HepG2 (cell line): ENCODE measurements around the gene MTSS2. TPM values are rescaled to one million over a fixed set of nuclear protein-coding genes. Genes with fewer than 3 reads are reported as not detected.

Experiments used
- ATF7 ChIP-seq, 2 experiments: fragments of 450-650 bp in 1 of 2; sonication (generic) in 1 of 2; formaldehyde crosslinking in 1 of 2; IDR thresholded peaks; 2 replicates each; pipeline versions ENCODE4 v1.4.0 to v1.6.1; 2016 to 2020; ENCODE audit warnings: antibody characterized with exemption in 1 of 2, mild to moderate bottlenecking in 1 of 2, missing genetic modification reagents in 1 of 2
- CAMTA2 ChIP-seq: sonication (generic); formaldehyde crosslinking; IDR thresholded peaks from 2 replicates; pipeline ENCODE4 v1.4.0; 2020; ENCODE audit warnings: mild to moderate bottlenecking, missing genetic modification reagents, borderline replicate concordance
- CC2D1A ChIP-seq: sonication (generic); formaldehyde crosslinking; IDR thresholded peaks from 2 replicates; pipeline ENCODE4 v1.8.1; 2023; ENCODE audit warnings: mild to moderate bottlenecking, missing genetic modification reagents
- GATAD1 ChIP-seq: IDR thresholded peaks from 2 replicates; pipeline ENCODE4 v1.6.1; 2016; ENCODE audit warnings: missing genetic modification reagents, missing compliant biosample characterization
- KDM2A ChIP-seq: sonication (generic); formaldehyde crosslinking; IDR thresholded peaks from 2 replicates; pipeline ENCODE4 v1.4.0; 2020; ENCODE audit warnings: low read depth, missing genetic modification reagents, borderline replicate concordance
- KLF6 ChIP-seq: IDR thresholded peaks from 2 replicates; pipeline ENCODE4 v1.8.0; 2016; ENCODE audit warnings: missing biosample characterization, missing genetic modification reagents
- RXRB ChIP-seq: IDR thresholded peaks from 2 replicates; pipeline ENCODE4 v1.6.1; 2016; ENCODE audit warnings: borderline replicate concordance, missing genetic modification reagents, missing compliant biosample characterization
- SRY ChIP-seq: sonication (generic); formaldehyde crosslinking; IDR thresholded peaks from 2 replicates; pipeline ENCODE4 v1.8.0; 2022; ENCODE audit warnings: mild to moderate bottlenecking, missing genetic modification reagents
- TCF7L2 ChIP-seq: IDR thresholded peaks from 2 replicates; pipeline ENCODE4 v1.6.1; 2011; ENCODE audit warnings: mild to moderate bottlenecking, low read depth, low read length, moderate library complexity
- ZNF12 ChIP-seq: sonication (generic); formaldehyde crosslinking; IDR thresholded peaks from 2 replicates; pipeline ENCODE4 v1.5.0; 2020; ENCODE audit warnings: missing genetic modification reagents
- ZNF264 ChIP-seq: sonication (generic); formaldehyde crosslinking; IDR thresholded peaks from 2 replicates; pipeline ENCODE4 v1.4.0; 2020; ENCODE audit warnings: missing genetic modification reagents
- ZNF615 ChIP-seq: sonication (generic); formaldehyde crosslinking; IDR thresholded peaks from 2 replicates; pipeline ENCODE4 v1.5.0; 2020; ENCODE audit warnings: mild to moderate bottlenecking, missing genetic modification reagents, borderline replicate concordance
- ZNF780A ChIP-seq: sonication (generic); formaldehyde crosslinking; IDR thresholded peaks from 2 replicates; pipeline ENCODE4 v1.8.0; 2022; ENCODE audit warnings: mild to moderate bottlenecking, missing genetic modification reagents, moderate library complexity
- ZSCAN9 ChIP-seq: IDR thresholded peaks from 2 replicates; pipeline ENCODE4 v1.6.1; 2016; ENCODE audit warnings: borderline replicate concordance
- polyA plus RNA-seq, 8 experiments: library from polyadenylated mRNA; depleted of rRNA in 3 of 8; stranded (reverse) in 7 of 8; unstranded in 1 of 8; fragments of >200 nt; fragmentation: Illumina TruSeq in 4 of 8; extraction: Trizol in 4 of 8; gene quantifications; 2 replicates each; pipeline versions ENCODE4 v1.2.1 to v1.2.3, GENCODE V29; 2011 to 2016; ENCODE audit warnings: low read depth in 4 of 8, missing spikeins in 1 of 8, mixed read lengths in 1 of 8; ENCODE audit not compliant: insufficient read depth in 1 of 8
- total RNA-seq, 5 experiments: library from RNA; depleted of rRNA; stranded (reverse); fragments of >200 nt; fragmentation: Illumina TruSeq; extraction: Trizol; gene quantifications; 2 replicates each; pipeline ENCODE4 v1.2.3, GENCODE V29; 2016; ENCODE audit warnings: low read depth in 1 of 5
- TF ChIP-seq, protein P1 (sequence below): sonication (generic); formaldehyde crosslinking; IDR thresholded peaks from 2 replicates; pipeline ENCODE4 v1.4.0; 2020; ENCODE audit warnings: mild to moderate bottlenecking, missing genetic modification reagents
- TF ChIP-seq, protein P2 (sequence below): sonication (generic); formaldehyde crosslinking; IDR thresholded peaks from 2 replicates; pipeline ENCODE4 v1.4.0; 2020; ENCODE audit warnings: missing genetic modification reagents
- TF ChIP-seq, protein P3 (sequence below): sonication (generic); formaldehyde crosslinking; IDR thresholded peaks from 2 replicates; pipeline ENCODE4 v1.9.0; 2022; ENCODE audit warnings: missing genetic modification reagents, mild to moderate bottlenecking, borderline replicate concordance

MTSS2 gene
- total and polyA plus RNA-seq, 2 of the 13 experiments (the other 11 are each of a cell fraction or from before 2014, with no cell fraction given) = 132 to 242 TPM

DNA sequence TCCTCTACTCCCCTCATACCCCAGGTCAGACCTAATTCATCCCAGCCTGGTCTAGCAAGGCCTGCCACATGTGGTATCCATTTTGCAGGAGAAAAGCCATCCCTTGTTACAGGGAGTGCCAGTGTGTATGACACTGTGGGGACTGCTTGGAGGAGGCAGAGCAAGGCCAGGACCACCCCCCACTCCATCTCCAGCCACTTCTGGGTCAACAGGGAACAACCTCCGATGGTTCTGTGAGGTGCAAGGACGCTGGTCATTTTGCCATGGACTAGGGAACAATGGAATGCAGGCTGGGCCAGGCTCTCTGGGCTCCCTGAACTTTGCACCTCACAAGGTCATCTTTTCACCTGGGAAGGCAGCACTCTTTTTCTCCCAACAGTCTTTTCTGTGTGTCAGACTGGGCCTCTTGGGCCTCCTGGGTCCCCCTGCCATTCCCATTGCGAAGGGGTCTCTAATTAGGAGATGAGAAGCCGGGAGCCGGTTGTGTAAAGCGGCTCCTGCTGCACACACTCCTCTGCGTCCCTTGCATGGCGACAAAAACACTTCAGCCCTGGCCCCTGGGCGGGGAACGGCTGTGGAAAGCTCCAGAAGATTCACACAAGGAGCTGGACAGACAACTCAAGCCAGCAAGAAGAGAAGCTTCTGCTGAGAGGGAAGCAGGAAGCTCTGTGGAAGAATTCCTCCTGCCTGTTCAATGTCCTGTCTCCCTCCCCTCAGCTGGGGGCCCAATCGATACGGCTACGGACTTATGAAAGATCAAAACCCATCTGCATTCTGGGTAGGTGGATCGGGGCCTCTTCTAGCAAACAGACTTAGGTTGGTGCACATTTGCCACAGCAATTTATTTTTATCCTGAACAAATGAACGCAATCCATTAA is 38.5 kb upstream of the MTSS2 start (continued):
- TF ChIP-seq KLF6 (CRISPR knock-in tag) (peak; percentile 59; the same call in 1 of the 2 replicates), SRY (no peak), ATF7 (IDR thresholded peaks at IDR 0.05) (no peak), ATF7 (CRISPR knock-in tag; IDR thresholded peaks at IDR 0.05) (peak; percentile 20; the same call in 1 of the 2 replicates), TCF7L2 (no peak), GATAD1 (CRISPR knock-in tag) (no peak; the same call in none of the 2 replicates), ZSCAN9 (CRISPR knock-in tag) (no peak; the same call in 1 of the 2 replicates), ZNF780A (CRISPR knock-in tag) (peak; percentile 81), RXRB (CRISPR knock-in tag) (peak; percentile 72), CC2D1A (CRISPR knock-in tag) (no peak), CAMTA2 (CRISPR knock-in tag) (no peak), KDM2A (CRISPR knock-in tag) (no peak; the same call in 1 of the 2 replicates), ZNF264 (peak; percentile 85; the same call in 1 of the 2 replicates), ZNF12 (CRISPR knock-in tag) (peak; percentile 7; the same call in 1 of the 2 replicates), ZNF615 (CRISPR knock-in tag) (peak; percentile 76; the same call in 1 of the 2 replicates)
- TF ChIP-seq, protein P1, sequence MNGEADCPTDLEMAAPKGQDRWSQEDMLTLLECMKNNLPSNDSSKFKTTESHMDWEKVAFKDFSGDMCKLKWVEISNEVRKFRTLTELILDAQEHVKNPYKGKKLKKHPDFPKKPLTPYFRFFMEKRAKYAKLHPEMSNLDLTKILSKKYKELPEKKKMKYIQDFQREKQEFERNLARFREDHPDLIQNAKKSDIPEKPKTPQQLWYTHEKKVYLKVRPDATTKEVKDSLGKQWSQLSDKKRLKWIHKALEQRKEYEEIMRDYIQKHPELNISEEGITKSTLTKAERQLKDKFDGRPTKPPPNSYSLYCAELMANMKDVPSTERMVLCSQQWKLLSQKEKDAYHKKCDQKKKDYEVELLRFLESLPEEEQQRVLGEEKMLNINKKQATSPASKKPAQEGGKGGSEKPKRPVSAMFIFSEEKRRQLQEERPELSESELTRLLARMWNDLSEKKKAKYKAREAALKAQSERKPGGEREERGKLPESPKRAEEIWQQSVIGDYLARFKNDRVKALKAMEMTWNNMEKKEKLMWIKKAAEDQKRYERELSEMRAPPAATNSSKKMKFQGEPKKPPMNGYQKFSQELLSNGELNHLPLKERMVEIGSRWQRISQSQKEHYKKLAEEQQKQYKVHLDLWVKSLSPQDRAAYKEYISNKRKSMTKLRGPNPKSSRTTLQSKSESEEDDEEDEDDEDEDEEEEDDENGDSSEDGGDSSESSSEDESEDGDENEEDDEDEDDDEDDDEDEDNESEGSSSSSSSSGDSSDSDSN = peak; percentile 67
- TF ChIP-seq, protein P2, sequence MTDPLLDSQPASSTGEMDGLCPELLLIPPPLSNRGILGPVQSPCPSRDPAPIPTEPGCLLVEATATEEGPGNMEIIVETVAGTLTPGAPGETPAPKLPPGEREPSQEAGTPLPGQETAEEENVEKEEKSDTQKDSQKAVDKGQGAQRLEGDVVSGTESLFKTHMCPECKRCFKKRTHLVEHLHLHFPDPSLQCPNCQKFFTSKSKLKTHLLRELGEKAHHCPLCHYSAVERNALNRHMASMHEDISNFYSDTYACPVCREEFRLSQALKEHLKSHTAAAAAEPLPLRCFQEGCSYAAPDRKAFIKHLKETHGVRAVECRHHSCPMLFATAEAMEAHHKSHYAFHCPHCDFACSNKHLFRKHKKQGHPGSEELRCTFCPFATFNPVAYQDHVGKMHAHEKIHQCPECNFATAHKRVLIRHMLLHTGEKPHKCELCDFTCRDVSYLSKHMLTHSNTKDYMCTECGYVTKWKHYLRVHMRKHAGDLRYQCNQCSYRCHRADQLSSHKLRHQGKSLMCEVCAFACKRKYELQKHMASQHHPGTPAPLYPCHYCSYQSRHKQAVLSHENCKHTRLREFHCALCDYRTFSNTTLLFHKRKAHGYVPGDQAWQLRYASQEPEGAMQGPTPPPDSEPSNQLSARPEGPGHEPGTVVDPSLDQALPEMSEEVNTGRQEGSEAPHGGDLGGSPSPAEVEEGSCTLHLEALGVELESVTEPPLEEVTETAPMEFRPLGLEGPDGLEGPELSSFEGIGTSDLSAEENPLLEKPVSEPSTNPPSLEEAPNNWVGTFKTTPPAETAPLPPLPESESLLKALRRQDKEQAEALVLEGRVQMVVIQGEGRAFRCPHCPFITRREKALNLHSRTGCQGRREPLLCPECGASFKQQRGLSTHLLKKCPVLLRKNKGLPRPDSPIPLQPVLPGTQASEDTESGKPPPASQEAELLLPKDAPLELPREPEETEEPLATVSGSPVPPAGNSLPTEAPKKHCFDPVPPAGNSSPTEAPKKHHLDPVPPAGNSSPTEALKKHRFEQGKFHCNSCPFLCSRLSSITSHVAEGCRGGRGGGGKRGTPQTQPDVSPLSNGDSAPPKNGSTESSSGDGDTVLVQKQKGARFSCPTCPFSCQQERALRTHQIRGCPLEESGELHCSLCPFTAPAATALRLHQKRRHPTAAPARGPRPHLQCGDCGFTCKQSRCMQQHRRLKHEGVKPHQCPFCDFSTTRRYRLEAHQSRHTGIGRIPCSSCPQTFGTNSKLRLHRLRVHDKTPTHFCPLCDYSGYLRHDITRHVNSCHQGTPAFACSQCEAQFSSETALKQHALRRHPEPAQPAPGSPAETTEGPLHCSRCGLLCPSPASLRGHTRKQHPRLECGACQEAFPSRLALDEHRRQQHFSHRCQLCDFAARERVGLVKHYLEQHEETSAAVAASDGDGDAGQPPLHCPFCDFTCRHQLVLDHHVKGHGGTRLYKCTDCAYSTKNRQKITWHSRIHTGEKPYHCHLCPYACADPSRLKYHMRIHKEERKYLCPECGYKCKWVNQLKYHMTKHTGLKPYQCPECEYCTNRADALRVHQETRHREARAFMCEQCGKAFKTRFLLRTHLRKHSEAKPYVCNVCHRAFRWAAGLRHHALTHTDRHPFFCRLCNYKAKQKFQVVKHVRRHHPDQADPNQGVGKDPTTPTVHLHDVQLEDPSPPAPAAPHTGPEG (CRISPR knock-in tag) = no peak; the same call in 1 of the 2 replicates
- TF ChIP-seq, protein P3, sequence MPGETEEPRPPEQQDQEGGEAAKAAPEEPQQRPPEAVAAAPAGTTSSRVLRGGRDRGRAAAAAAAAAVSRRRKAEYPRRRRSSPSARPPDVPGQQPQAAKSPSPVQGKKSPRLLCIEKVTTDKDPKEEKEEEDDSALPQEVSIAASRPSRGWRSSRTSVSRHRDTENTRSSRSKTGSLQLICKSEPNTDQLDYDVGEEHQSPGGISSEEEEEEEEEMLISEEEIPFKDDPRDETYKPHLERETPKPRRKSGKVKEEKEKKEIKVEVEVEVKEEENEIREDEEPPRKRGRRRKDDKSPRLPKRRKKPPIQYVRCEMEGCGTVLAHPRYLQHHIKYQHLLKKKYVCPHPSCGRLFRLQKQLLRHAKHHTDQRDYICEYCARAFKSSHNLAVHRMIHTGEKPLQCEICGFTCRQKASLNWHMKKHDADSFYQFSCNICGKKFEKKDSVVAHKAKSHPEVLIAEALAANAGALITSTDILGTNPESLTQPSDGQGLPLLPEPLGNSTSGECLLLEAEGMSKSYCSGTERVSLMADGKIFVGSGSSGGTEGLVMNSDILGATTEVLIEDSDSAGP (CRISPR knock-in tag) = 0 out of 2 replicates have a peak, but pooled peaks have one; percentile 10
